ENCODE measurements around the gene ADI1.

Gene ADI1

DNA sequence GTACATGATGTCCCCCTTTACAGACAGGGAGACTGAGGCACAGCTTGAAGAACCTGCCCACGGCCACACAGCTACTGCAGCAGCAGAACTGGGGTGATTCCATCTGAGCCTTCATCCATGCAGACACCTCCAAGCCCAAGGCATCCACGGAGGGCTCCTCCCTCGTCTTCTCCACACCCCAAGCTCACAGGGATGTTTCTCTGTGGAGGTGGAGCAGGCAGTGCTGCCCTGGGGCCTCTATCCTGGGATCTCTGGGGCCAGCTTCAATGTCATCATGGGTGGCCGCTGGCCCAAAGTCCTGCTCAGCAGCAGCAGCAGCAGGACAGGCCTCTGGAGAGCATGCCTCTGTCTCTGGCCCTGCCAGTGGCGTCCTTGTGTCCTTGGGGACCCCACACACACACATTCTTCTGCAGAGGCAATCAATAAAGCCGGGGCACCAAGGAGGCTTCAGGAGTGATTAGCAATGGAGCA is 31.2 kb downstream of the ADI1 start:
- no peak overlapping the region for H3K27ac ChIP-seq (replicated peaks)
- DNase-seq (ENCODE audit: low read depth in 1 of 2, low spot score in 1 of 2), result no peak
- no peak overlapping the region for H3K4me3 ChIP-seq (replicated peaks; ENCODE audit: insufficient read depth, low read length)
- no peak for TF ChIP-seq POLR2AphosphoS5 (IDR thresholded peaks at IDR 0.05; ENCODE audit: low read depth)
- TF ChIP-seq GABPA (IDR thresholded peaks at IDR 0.05; ENCODE audit: low read depth), result no peak
- no peak for TF ChIP-seq SPI1 (IDR thresholded peaks at IDR 0.05; ENCODE audit: borderline replicate concordance, low read depth)
- TF ChIP-seq, protein P1, sequence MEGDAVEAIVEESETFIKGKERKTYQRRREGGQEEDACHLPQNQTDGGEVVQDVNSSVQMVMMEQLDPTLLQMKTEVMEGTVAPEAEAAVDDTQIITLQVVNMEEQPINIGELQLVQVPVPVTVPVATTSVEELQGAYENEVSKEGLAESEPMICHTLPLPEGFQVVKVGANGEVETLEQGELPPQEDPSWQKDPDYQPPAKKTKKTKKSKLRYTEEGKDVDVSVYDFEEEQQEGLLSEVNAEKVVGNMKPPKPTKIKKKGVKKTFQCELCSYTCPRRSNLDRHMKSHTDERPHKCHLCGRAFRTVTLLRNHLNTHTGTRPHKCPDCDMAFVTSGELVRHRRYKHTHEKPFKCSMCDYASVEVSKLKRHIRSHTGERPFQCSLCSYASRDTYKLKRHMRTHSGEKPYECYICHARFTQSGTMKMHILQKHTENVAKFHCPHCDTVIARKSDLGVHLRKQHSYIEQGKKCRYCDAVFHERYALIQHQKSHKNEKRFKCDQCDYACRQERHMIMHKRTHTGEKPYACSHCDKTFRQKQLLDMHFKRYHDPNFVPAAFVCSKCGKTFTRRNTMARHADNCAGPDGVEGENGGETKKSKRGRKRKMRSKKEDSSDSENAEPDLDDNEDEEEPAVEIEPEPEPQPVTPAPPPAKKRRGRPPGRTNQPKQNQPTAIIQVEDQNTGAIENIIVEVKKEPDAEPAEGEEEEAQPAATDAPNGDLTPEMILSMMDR (IDR thresholded peaks at IDR 0.05; ENCODE audit: insufficient read depth, low read length), result no peak
- TF ChIP-seq, protein P2, sequence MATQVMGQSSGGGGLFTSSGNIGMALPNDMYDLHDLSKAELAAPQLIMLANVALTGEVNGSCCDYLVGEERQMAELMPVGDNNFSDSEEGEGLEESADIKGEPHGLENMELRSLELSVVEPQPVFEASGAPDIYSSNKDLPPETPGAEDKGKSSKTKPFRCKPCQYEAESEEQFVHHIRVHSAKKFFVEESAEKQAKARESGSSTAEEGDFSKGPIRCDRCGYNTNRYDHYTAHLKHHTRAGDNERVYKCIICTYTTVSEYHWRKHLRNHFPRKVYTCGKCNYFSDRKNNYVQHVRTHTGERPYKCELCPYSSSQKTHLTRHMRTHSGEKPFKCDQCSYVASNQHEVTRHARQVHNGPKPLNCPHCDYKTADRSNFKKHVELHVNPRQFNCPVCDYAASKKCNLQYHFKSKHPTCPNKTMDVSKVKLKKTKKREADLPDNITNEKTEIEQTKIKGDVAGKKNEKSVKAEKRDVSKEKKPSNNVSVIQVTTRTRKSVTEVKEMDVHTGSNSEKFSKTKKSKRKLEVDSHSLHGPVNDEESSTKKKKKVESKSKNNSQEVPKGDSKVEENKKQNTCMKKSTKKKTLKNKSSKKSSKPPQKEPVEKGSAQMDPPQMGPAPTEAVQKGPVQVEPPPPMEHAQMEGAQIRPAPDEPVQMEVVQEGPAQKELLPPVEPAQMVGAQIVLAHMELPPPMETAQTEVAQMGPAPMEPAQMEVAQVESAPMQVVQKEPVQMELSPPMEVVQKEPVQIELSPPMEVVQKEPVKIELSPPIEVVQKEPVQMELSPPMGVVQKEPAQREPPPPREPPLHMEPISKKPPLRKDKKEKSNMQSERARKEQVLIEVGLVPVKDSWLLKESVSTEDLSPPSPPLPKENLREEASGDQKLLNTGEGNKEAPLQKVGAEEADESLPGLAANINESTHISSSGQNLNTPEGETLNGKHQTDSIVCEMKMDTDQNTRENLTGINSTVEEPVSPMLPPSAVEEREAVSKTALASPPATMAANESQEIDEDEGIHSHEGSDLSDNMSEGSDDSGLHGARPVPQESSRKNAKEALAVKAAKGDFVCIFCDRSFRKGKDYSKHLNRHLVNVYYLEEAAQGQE (IDR thresholded peaks at IDR 0.05; ENCODE audit: insufficient replicate concordance, low read depth), result no peak
- no peaks in the 10 kb centered on the region for H3K27me3 ChIP-seq (ENCODE audit: insufficient read depth, poor library complexity, severe bottlenecking)

DNA sequence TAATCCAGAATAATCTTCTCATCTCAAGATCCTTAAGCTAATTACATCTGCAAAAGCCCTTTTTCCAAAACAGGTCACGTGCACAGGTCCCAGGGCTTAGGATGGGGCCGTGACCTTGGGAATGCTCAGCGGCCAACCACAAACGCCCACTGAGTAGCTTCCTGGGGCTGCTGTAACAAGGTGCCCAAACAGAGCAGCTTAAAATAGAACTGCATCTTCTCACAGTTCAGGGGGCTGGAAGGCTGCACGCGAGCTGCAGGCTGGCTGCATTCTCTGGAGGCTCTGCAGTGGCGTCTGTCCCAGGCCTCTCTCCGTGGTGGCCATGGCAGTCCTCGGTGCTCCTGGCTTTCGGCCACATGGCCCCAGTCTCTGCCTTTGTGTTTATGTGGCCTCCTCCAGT is 31.9 kb downstream of the ADI1 start:
- Histone ChIP-seq H3K4me3 (replicated peaks; ENCODE audit: insufficient read depth, low read length) (no peak overlapping the region), H3K27ac (replicated peaks) (no peak overlapping the region), H3K27me3 (ENCODE audit: insufficient read depth, poor library complexity, severe bottlenecking) (no peaks in the 10 kb centered on the region)
- no peak for DNase-seq (ENCODE audit: low read depth in 1 of 2, low spot score in 1 of 2)
- TF ChIP-seq, protein P2 (IDR thresholded peaks at IDR 0.05; ENCODE audit: insufficient replicate concordance, low read depth), result no peak
- TF ChIP-seq POLR2AphosphoS5 (IDR thresholded peaks at IDR 0.05; ENCODE audit: low read depth) (no peak), SPI1 (IDR thresholded peaks at IDR 0.05; ENCODE audit: borderline replicate concordance, low read depth) (no peak), GABPA (IDR thresholded peaks at IDR 0.05; ENCODE audit: low read depth) (no peak)
- TF ChIP-seq, protein P1 (IDR thresholded peaks at IDR 0.05; ENCODE audit: insufficient read depth, low read length), result no peak

DNA sequence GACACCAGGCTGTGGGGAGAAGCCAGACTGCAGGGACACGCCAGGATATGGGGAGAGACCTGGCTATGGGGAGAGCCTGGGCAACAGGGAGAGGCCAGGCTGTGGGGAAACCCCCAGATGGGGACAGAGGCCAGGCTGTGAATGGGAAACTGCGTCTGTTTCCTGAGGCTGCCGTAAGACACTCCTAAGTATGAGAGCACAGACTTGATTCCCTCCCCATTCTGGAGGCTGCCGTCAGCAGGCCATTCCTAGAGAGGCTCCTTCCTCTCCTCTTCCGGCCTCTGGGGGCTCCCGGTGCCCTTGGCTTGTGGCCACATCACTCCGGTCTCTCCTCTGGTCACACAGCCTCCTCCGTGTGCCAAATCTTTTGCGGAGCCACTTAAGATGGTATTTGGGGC is 32.3 kb downstream of the ADI1 start:
- TF ChIP-seq GABPA (IDR thresholded peaks at IDR 0.05; ENCODE audit: low read depth), result no peak
- no peak for TF ChIP-seq SPI1 (IDR thresholded peaks at IDR 0.05; ENCODE audit: borderline replicate concordance, low read depth)
- TF ChIP-seq, protein P1 (IDR thresholded peaks at IDR 0.05; ENCODE audit: insufficient read depth, low read length), result no peak
- TF ChIP-seq, protein P2 (IDR thresholded peaks at IDR 0.05; ENCODE audit: insufficient replicate concordance, low read depth), result no peak
- no peak for TF ChIP-seq POLR2AphosphoS5 (IDR thresholded peaks at IDR 0.05; ENCODE audit: low read depth)
- H3K27ac ChIP-seq (replicated peaks), result no peak overlapping the region
- no peaks in the 10 kb centered on the region for H3K27me3 ChIP-seq (ENCODE audit: insufficient read depth, poor library complexity, severe bottlenecking)
- DNase-seq (ENCODE audit: low read depth in 1 of 2, low spot score in 1 of 2), result no peak
- H3K4me3 ChIP-seq (replicated peaks; ENCODE audit: insufficient read depth, low read length), result no peak overlapping the region

All from HL-60 (cell line).